Superior temporal gyrus (tissue), 1 donor: Measurements from ENCODE around the gene TNS3.

Experiments
- DNase-seq: peaks from one replicate; pipeline ENCODE4 v3.0.0-alpha.2; 2016; ENCODE audit errors: extremely low spot score

The TNS3 gene

GRCh38 chr7:47385536-47386125 lies 196.3 kb downstream of the TNS3 start:
- no peak for DNase-seq

- DNase-seq = no peak
Measured at GRCh38 chr7:47384755-47385535, 197.0 kb downstream of the TNS3 start.

GRCh38 chr7:47383696-47384445 lies 198.0 kb downstream of the TNS3 start:
- no peak for DNase-seq

GRCh38 chr7:47383072-47383471 lies 198.8 kb downstream of the TNS3 start:
- no peak for DNase-seq

- no peak for DNase-seq
Measured at GRCh38 chr7:47382200-47382599, 199.7 kb downstream of the TNS3 start.

- DNase-seq = no peak
Measured at GRCh38 chr7:47381134-47381495, 200.8 kb downstream of the TNS3 start.

- no peak for DNase-seq
Measured at GRCh38 chr7:47380325-47381133, 201.4 kb downstream of the TNS3 start.

- DNase-seq = no peak
Measured at GRCh38 chr7:47379629-47380324, 202.1 kb downstream of the TNS3 start.

- DNase-seq = no peak
Measured at GRCh38 chr7:47378728-47379395, 203.0 kb downstream of the TNS3 start.

- DNase-seq = no peak
Measured at GRCh38 chr7:47377741-47378140, 204.2 kb downstream of the TNS3 start.

- DNase-seq = no peak
Measured at GRCh38 chr7:47376991-47377616, 204.8 kb downstream of the TNS3 start.

GRCh38 chr7:47375121-47375938 lies 206.6 kb downstream of the TNS3 start:
- no peak for DNase-seq

- no peak for DNase-seq
Measured at GRCh38 chr7:47374538-47374937, 207.4 kb downstream of the TNS3 start.

- DNase-seq = no peak
Measured at GRCh38 chr7:47373871-47374451, 207.9 kb downstream of the TNS3 start.

GRCh38 chr7:47371733-47372368 lies 210.1 kb downstream of the TNS3 start:
- DNase-seq = no peak

- DNase-seq = no peak
Measured at GRCh38 chr7:47371317-47371716, 210.6 kb downstream of the TNS3 start.

GRCh38 chr7:47370461-47371042 lies 211.4 kb downstream of the TNS3 start:
- DNase-seq = no peak

GRCh38 chr7:47369736-47370135 lies 212.2 kb downstream of the TNS3 start:
- DNase-seq = no peak
